ENCODE measurements around the gene GAL3ST3. TPM values are rescaled to one million over a fixed set of nuclear protein-coding genes. Genes with fewer than 3 reads are reported as not detected.

The GAL3ST3 gene
- total RNA-seq, 1 donor from 2014 or later: 1.8 TPM

DNA sequence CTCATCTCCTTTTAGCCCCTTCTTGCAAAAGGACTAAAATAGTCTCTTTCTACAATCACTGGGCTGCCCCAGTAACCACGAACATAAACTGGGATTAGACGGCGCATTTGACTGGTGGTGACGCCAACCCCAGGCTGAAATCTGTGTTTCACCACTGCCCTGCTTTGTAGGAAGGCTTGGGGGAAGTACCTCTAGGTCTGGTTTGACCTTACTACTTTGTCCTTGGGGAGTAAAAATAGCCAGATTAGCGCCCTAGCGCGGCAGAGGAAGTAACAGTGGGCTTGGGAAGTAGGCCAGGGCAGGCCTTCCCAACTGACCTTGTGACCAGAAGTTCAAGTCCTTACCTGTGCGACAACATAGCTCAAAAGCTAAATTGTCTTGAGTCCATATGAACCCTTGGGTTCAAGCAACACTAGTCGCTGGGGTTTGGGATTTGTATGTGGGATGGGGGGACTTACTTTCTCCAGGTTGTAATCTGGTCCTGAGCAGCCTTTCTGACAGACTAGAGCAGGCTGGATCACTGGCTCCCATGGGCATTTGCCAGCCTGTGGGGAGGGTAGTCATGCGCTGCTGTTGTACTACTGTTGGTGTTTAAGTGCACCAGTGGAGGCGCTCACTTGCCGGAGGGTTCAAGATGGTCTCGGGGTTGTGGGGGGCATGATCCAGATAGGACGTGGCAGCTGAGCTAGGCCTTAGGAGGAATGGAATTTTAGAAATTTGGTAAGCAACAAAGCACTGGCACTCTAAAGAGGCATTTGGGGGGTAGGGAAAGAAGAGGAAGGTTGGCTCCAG, 20.2 kb upstream of the GAL3ST3 start:
- Mint-ChIP-seq H3K4me1 (ENCODE audit: low read depth) (peaks cover 41% of the 10 kb centered on the region), H3K36me3 (ENCODE audit: low read depth) (peaks cover 31% of the 10 kb centered on the region), H3K4me3 (ENCODE audit: unreplicated experiment) (peak overlapping the region; percentile 72), H3K27ac (ENCODE audit: unreplicated experiment) (peak overlapping the region; percentile 92), H3K27me3 (ENCODE audit: low read depth) (no peaks in the 10 kb centered on the region), H3K9me3 (ENCODE audit: low read depth) (no peaks in the 10 kb centered on the region)
- TF ChIP-seq, protein P1, sequence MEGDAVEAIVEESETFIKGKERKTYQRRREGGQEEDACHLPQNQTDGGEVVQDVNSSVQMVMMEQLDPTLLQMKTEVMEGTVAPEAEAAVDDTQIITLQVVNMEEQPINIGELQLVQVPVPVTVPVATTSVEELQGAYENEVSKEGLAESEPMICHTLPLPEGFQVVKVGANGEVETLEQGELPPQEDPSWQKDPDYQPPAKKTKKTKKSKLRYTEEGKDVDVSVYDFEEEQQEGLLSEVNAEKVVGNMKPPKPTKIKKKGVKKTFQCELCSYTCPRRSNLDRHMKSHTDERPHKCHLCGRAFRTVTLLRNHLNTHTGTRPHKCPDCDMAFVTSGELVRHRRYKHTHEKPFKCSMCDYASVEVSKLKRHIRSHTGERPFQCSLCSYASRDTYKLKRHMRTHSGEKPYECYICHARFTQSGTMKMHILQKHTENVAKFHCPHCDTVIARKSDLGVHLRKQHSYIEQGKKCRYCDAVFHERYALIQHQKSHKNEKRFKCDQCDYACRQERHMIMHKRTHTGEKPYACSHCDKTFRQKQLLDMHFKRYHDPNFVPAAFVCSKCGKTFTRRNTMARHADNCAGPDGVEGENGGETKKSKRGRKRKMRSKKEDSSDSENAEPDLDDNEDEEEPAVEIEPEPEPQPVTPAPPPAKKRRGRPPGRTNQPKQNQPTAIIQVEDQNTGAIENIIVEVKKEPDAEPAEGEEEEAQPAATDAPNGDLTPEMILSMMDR (IDR thresholded peaks at IDR 0.05): peak; percentile 69
- no peak for DNase-seq (ENCODE audit: low spot score)

DNA sequence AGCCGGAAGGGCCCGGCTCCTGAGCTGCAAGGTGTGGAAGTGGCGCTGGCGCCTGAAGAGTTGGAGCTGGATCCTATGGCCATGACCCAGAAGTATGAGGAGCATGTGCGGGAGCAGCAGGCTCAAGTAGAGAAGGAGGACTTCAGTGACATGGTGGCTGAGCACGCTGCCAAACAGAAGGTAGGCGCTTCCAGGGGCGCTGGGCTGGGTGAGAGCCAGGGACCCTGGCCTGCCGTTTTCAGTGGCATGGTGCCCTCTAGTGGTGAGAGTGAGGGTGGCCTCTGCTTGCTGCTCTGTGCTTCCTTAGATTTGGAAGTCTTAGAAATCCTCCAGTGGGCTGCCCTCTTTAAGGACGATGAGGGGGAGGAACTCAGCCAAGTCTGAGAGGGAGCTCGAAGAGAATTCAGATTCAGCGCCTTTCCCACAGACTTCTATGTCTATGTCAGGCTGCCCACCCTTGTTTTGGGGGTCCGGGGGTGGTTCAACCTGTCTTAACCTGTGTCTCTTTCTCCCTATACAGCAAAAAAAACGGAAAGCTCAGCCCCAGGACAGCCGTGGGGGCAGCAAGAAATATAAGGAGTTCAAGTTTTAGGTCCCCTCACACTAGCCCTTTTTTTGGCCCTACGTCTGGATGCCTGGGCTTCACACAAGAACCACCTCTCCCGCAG, 19.3 kb upstream of the GAL3ST3 start:
- H3K27ac Mint-ChIP-seq (ENCODE audit: unreplicated experiment): peak overlapping the region; percentile 92

DNA sequence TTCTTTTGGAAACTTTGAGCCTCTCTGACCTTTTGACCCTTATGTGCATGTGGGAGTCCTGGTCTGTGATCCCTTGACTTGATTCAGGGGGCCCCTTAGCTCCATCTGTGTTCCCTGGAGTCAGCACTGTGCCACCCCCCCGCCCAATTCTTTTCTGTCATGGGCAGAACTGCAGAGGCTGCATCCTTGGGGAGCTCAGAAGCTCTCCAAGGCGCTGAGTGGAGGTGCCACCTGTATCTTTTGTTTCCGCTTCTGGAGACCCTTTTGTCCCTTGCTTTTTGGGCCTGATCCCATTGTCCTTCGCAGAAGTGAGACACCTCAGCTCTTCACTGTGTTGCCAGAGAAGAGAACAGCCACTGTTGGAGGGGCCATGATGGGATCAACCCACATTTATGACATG, 18.7 kb upstream of the GAL3ST3 start:
- H3K36me3 Mint-ChIP-seq (ENCODE audit: low read depth): peaks cover 45% of the 10 kb centered on the region
- TF ChIP-seq, protein P1 (IDR thresholded peaks at IDR 0.05): no peak
- H3K27me3 Mint-ChIP-seq (ENCODE audit: low read depth): no peaks in the 10 kb centered on the region
- DNase-seq (ENCODE audit: low spot score): no peak
- no peaks in the 10 kb centered on the region for H3K9me3 Mint-ChIP-seq (ENCODE audit: low read depth)
- H3K4me3 Mint-ChIP-seq (ENCODE audit: unreplicated experiment): no peak overlapping the region
- no peak overlapping the region for H3K27ac Mint-ChIP-seq (ENCODE audit: unreplicated experiment)
- peaks cover 35% of the 10 kb centered on the region for H3K4me1 Mint-ChIP-seq (ENCODE audit: low read depth)

More for the DNA sequence above, 19.3 kb upstream of the GAL3ST3 start:
- peaks cover 38% of the 10 kb centered on the region for H3K36me3 Mint-ChIP-seq (ENCODE audit: low read depth)
- no peaks in the 10 kb centered on the region for H3K27me3 Mint-ChIP-seq (ENCODE audit: low read depth)
- no peak overlapping the region for H3K4me3 Mint-ChIP-seq (ENCODE audit: unreplicated experiment)
- peaks cover 41% of the 10 kb centered on the region for H3K4me1 Mint-ChIP-seq (ENCODE audit: low read depth)
- no peak for DNase-seq (ENCODE audit: low spot score)
- TF ChIP-seq, protein P1 (IDR thresholded peaks at IDR 0.05): peak; percentile 92
- no peaks in the 10 kb centered on the region for H3K9me3 Mint-ChIP-seq (ENCODE audit: low read depth)

DNA sequence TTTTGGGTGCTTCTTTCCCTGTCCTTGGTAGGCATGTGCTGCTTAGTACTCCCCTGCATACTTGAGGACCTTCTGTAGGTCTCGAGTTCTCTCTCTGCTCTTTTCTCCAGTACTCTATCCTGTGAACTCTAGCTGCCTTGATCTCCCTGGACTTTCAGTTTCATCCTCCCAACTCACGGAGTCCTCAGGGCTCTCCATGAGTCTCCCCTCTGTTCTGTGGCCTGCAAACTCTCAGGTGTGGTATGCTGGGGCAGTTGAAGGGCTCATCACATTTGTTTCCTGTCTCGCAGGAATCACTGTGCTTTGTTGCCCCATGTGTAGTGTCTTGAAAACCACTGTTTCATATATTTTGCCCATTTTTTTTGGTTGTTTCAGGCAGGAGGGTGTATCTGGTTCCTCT, 17.8 kb upstream of the GAL3ST3 start:
- Mint-ChIP-seq H3K4me3 (ENCODE audit: unreplicated experiment) (no peak overlapping the region), H3K27ac (ENCODE audit: unreplicated experiment) (peak overlapping the region; percentile 60), H3K36me3 (ENCODE audit: low read depth) (peaks cover 47% of the 10 kb centered on the region), H3K9me3 (ENCODE audit: low read depth) (no peaks in the 10 kb centered on the region), H3K27me3 (ENCODE audit: low read depth) (no peaks in the 10 kb centered on the region), H3K4me1 (ENCODE audit: low read depth) (peaks cover 26% of the 10 kb centered on the region)
- DNase-seq (ENCODE audit: low spot score): no peak
- TF ChIP-seq, protein P1 (IDR thresholded peaks at IDR 0.05): no peak

DNA sequence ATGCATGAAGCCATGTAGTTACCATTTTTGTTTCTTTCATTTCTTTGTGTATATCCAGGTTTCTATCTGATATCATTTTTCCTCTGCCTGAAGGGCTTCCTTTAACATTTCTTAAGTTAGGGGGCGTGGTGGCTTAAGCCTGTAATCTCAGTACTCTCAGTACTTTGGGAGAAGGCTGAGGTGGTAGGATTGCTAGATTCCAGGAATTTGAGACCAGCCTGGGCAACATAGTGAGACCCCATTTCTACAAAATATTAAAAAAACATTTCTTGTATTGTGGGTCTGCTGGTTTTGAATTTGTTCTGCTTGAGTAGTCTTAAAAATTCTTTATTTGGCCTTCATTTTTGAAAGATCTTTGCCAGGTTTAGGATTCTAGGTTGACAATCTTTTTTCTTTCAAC, 15.6 kb upstream of the GAL3ST3 start:
- Mint-ChIP-seq H3K36me3 (ENCODE audit: low read depth) (peaks cover 61% of the 10 kb centered on the region), H3K4me1 (ENCODE audit: low read depth) (peaks cover 18% of the 10 kb centered on the region), H3K27me3 (ENCODE audit: low read depth) (no peaks in the 10 kb centered on the region), H3K4me3 (ENCODE audit: unreplicated experiment) (no peak overlapping the region), H3K27ac (ENCODE audit: unreplicated experiment) (no peak overlapping the region), H3K9me3 (ENCODE audit: low read depth) (no peaks in the 10 kb centered on the region)
- TF ChIP-seq, protein P1 (IDR thresholded peaks at IDR 0.05): no peak
- no peak for DNase-seq (ENCODE audit: low spot score)

Data from chondrocyte (in vitro differentiated cells).